ENCODE measurements around the gene WNT5B. TPM values are rescaled to one million over a fixed set of nuclear protein-coding genes. Genes with fewer than 3 reads are reported as not detected.
A peak's percentile ranks its signal among the peaks of the same experiment; 100 is the strongest.

The WNT5B gene
- total RNA-seq, 1 donor from 2014 or later, result 88.7 TPM

DNA sequence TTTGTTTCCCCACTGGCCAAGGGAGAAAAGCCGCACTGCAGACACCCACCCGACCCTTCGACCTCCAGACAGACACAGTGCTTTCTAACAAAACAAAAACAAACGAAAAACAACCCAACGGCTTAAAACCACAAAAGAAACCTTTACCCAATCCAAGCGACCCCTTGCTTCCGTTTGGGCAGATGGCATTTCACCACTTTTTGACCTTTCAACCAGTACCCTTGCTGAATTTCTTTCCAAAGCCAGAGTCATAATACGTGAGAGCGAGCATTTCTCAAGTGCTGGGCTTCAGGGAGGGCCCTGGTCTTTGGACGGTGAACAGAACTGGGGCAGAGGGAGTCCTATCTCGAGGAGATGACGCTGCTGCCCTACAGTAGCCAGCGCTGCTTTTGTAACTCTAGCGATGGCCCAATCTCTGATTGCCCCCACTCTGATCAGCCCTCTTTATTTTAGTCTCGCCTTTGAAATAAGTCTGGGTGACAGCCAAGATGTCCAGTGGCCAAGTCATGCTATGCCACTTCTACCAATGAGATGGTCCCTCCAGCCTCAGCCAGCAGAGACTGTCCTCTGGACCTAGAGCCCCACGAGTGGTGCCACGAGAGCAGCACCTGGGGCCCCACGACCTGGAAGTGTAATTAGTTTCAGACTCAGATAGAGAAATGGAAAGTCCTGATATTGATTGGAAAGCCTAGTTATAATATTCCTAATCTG is 40.0 kb downstream of the WNT5B start:
- peak overlapping the region; percentile 26 for H3K4me3 Mint-ChIP-seq (ENCODE audit: unreplicated experiment)
- peak overlapping the region; percentile 91 for H3K27ac Mint-ChIP-seq (ENCODE audit: unreplicated experiment)
- no peaks in the 10 kb centered on the region for H3K9me3 Mint-ChIP-seq (ENCODE audit: unreplicated experiment)
- H3K36me3 Mint-ChIP-seq (ENCODE audit: unreplicated experiment), result no peaks in the 10 kb centered on the region
- no peak for DNase-seq (ENCODE audit: extremely low spot score, unreplicated experiment)
- H3K27me3 Mint-ChIP-seq (ENCODE audit: unreplicated experiment), result peaks cover 5% of the 10 kb centered on the region
- TF ChIP-seq, protein P1, sequence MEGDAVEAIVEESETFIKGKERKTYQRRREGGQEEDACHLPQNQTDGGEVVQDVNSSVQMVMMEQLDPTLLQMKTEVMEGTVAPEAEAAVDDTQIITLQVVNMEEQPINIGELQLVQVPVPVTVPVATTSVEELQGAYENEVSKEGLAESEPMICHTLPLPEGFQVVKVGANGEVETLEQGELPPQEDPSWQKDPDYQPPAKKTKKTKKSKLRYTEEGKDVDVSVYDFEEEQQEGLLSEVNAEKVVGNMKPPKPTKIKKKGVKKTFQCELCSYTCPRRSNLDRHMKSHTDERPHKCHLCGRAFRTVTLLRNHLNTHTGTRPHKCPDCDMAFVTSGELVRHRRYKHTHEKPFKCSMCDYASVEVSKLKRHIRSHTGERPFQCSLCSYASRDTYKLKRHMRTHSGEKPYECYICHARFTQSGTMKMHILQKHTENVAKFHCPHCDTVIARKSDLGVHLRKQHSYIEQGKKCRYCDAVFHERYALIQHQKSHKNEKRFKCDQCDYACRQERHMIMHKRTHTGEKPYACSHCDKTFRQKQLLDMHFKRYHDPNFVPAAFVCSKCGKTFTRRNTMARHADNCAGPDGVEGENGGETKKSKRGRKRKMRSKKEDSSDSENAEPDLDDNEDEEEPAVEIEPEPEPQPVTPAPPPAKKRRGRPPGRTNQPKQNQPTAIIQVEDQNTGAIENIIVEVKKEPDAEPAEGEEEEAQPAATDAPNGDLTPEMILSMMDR (IDR thresholded peaks at IDR 0.05), result no peak
- peaks cover 58% of the 10 kb centered on the region for H3K4me1 Mint-ChIP-seq (ENCODE audit: unreplicated experiment)

DNA sequence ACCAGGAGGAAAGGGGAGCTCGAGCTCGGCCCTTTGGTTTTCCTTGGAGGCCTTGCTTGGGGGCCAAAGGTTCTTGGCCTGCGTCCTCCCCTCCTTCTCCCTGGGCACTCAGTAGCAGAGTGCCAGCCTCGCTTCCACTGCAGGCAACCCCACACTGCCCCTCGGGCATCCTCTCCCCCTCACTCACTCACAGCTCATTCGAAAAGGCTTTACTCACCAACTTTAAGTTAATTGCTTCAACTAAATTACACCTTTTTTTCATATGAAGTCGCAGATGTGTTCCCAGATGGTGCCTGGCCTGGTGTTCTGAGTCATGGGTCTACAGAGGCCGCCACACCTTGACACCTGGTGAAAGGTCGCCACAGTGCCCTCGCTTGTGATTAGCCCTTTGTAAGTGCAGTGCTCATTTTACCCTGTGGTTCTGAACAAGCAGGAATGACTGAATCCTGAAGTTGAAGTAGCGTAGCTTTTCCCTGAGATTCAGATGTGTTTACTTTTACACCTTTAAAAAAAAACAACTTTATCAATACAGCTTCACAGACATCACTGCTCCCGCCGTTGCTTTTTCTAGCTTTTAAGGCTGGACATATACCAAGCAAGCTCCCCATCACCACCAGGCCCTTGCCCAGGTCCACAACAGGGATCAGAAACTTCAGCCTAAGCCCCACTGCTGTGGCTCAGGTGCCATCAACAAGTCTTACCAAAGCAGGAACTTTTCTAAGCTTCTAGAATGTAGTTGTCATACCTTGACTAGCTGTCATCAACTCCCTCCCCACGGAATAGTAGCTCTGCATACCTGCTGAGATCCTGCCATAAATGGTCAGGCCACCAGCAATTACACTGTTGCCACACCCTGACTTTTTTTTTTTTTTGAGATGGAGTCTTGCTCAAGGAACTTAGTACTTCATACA is 41.6 kb downstream of the WNT5B start:
- TF ChIP-seq, protein P1 (IDR thresholded peaks at IDR 0.05), result no peak
- H3K27ac Mint-ChIP-seq (ENCODE audit: unreplicated experiment), result no peak overlapping the region
- DNase-seq (ENCODE audit: extremely low spot score, unreplicated experiment), result no peak
- no peaks in the 10 kb centered on the region for H3K9me3 Mint-ChIP-seq (ENCODE audit: unreplicated experiment)
- peaks cover 43% of the 10 kb centered on the region for H3K4me1 Mint-ChIP-seq (ENCODE audit: unreplicated experiment)
- H3K36me3 Mint-ChIP-seq (ENCODE audit: unreplicated experiment), result no peaks in the 10 kb centered on the region
- peaks cover 5% of the 10 kb centered on the region for H3K27me3 Mint-ChIP-seq (ENCODE audit: unreplicated experiment)
- no peak overlapping the region for H3K4me3 Mint-ChIP-seq (ENCODE audit: unreplicated experiment)

DNA sequence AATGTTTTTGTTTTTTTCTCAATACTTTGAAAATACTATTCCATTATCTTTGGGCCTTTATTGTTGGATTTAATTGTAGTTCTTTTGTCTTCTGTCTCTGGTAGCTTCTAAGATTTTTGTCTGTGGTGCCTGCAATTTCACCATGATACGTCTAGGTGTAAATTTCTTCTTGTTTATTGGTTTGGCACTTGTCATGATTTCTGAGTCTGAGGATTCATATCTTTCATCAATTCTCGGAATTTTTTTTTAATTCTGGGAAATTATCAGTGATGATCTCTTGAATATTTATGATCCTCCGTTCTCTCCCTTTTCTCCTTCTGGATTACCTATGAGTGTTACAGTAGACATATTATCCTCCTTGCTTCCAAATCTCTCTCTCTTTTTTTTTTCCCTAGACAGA is 47.0 kb downstream of the WNT5B start:
- H3K4me3 Mint-ChIP-seq (ENCODE audit: unreplicated experiment), result no peak overlapping the region
- TF ChIP-seq, protein P1 (IDR thresholded peaks at IDR 0.05), result no peak
- peaks cover 9% of the 10 kb centered on the region for H3K27me3 Mint-ChIP-seq (ENCODE audit: unreplicated experiment)
- peaks cover under 1% of the 10 kb centered on the region for H3K4me1 Mint-ChIP-seq (ENCODE audit: unreplicated experiment)
- no peaks in the 10 kb centered on the region for H3K36me3 Mint-ChIP-seq (ENCODE audit: unreplicated experiment)
- H3K27ac Mint-ChIP-seq (ENCODE audit: unreplicated experiment), result no peak overlapping the region
- DNase-seq (ENCODE audit: extremely low spot score, unreplicated experiment), result no peak
- H3K9me3 Mint-ChIP-seq (ENCODE audit: unreplicated experiment), result peaks cover 5% of the 10 kb centered on the region

DNA sequence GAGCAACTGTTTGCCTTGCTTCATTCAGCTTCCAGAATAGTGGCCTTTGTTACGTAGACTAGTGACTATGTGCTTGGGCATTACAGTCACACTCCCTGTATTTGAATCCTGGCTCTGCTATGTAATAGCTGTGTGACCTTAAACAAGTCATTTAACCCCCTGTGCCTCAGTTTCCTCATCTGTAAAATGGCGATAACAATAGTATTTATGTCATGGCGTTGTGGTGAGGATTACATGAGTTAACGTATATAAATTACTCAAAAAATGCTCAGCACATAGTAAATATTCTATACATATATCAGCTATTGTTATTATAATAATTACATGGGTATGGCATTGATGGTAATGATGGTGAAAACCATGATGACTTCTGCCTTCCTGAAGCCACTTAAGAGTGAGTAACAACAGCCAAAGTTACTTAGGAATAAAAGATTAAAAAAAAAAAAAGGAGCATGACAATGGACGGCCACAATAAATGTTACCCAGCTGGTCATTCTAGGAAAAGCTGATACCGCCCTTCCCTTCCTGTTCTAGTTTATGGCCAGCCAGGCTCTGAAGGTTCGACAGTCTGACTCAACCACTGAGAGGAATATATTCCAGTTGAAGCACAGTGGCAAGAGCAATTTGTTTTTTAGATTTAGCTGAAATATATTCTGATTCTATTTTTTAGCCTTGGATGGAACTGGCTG is 51.9 kb downstream of the WNT5B start:
- H3K27ac Mint-ChIP-seq (ENCODE audit: unreplicated experiment), result no peak overlapping the region
- TF ChIP-seq, protein P1 (IDR thresholded peaks at IDR 0.05), result no peak
- H3K9me3 Mint-ChIP-seq (ENCODE audit: unreplicated experiment), result peaks cover 3% of the 10 kb centered on the region
- no peaks in the 10 kb centered on the region for H3K4me1 Mint-ChIP-seq (ENCODE audit: unreplicated experiment)
- H3K27me3 Mint-ChIP-seq (ENCODE audit: unreplicated experiment), result peaks cover 6% of the 10 kb centered on the region
- H3K4me3 Mint-ChIP-seq (ENCODE audit: unreplicated experiment), result no peak overlapping the region
- no peak for DNase-seq (ENCODE audit: extremely low spot score, unreplicated experiment)
- H3K36me3 Mint-ChIP-seq (ENCODE audit: unreplicated experiment), result no peaks in the 10 kb centered on the region

DNA sequence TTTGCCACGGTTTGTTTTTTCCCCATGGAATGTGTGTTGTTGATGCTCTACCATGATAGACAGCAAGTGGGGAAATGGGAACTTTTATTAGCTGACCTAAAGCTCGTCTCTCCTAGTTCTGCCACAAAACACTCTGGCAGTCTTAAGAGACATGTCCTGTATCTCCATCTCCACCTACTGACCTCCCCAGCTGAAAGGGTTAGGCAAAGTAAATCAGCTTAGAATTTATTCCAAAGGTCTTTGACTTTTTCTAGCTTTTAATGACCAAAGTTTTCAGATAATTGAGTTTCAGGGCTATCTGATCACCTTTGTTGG is 52.4 kb downstream of the WNT5B start:
- Mint-ChIP-seq H3K27ac (ENCODE audit: unreplicated experiment) (no peak overlapping the region), H3K9me3 (ENCODE audit: unreplicated experiment) (no peaks in the 10 kb centered on the region), H3K4me1 (ENCODE audit: unreplicated experiment) (no peaks in the 10 kb centered on the region), H3K4me3 (ENCODE audit: unreplicated experiment) (no peak overlapping the region), H3K27me3 (ENCODE audit: unreplicated experiment) (peaks cover 9% of the 10 kb centered on the region), H3K36me3 (ENCODE audit: unreplicated experiment) (no peaks in the 10 kb centered on the region)
- DNase-seq (ENCODE audit: extremely low spot score, unreplicated experiment), result no peak
- TF ChIP-seq, protein P1 (IDR thresholded peaks at IDR 0.05), result no peak

Measured in osteocyte (in vitro differentiated cells).